ENCODE measurements around the gene ELANE. TPM values are rescaled to one million over a fixed set of nuclear protein-coding genes. Genes with fewer than 3 reads are reported as not detected.
"Not testable (repeated sequence)": the region's sequence is repeated elsewhere in the genome, so short reads cannot be mapped to it uniquely, and the experiment has no call there.

The ELANE gene
- total RNA-seq, 2 donors from 2014 or later: 0.41 TPM; not detected in 1

GRCh38 chr19:875265-875879, 23.3 kb downstream of the ELANE start:
- no peak overlapping the region for H3K27ac ChIP-seq
- DNase-seq (ENCODE audit: low spot score) (no peak), ATAC-seq (ENCODE audit: insufficient number of reproducible peaks, low FRiP score, low read depth) (no peak)

DNA sequence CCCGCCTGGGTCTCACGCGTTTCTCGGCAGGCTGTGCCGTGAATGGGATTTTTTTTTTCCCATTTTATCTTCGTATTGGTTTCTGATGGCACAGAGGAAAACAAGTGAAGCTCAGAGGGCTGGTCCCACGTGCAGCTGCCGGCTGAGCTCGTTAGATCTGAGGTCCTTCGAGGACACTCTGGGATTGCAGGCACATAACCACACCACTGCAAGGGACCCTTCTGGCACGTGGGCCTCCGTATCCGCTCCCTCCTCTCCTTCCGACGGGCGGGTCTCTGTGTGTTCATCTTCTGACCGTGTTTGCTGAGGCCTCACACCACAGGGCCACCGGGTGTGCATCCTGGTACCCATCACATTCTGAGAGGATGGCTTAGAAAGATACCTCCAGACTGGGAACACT, 24.0 kb downstream of the ELANE start:
- DNase-seq (ENCODE audit: low spot score) (no peak), ATAC-seq (ENCODE audit: insufficient number of reproducible peaks, low FRiP score, low read depth) (no peak)
- Histone ChIP-seq H3K9me3 (no peaks in the 10 kb centered on the region), H3K4me1 (ENCODE audit: control insufficient read depth in 1 of 2, low read depth in 2 of 2) (no peaks in the 10 kb centered on the region), H3K27ac (no peak overlapping the region), H3K27me3 (replicated peaks; ENCODE audit: insufficient read depth) (no peaks in the 10 kb centered on the region), H3K4me3 (no peak overlapping the region), H3K36me3 (peaks cover 41% of the 10 kb centered on the region)
- no peak for TF ChIP-seq CTCF (IDR thresholded peaks at IDR 0.05)

More at GRCh38 chr19:875265-875879, 23.3 kb downstream of the ELANE start:
- peaks cover 37% of the 10 kb centered on the region for H3K36me3 ChIP-seq
- H3K27me3 ChIP-seq (replicated peaks; ENCODE audit: insufficient read depth): no peaks in the 10 kb centered on the region
- no peak overlapping the region for H3K4me3 ChIP-seq
- H3K4me1 ChIP-seq (ENCODE audit: control insufficient read depth in 1 of 2, low read depth in 2 of 2): no peaks in the 10 kb centered on the region
- H3K9me3 ChIP-seq: no peaks in the 10 kb centered on the region
- TF ChIP-seq CTCF (IDR thresholded peaks at IDR 0.05): no peak

DNA sequence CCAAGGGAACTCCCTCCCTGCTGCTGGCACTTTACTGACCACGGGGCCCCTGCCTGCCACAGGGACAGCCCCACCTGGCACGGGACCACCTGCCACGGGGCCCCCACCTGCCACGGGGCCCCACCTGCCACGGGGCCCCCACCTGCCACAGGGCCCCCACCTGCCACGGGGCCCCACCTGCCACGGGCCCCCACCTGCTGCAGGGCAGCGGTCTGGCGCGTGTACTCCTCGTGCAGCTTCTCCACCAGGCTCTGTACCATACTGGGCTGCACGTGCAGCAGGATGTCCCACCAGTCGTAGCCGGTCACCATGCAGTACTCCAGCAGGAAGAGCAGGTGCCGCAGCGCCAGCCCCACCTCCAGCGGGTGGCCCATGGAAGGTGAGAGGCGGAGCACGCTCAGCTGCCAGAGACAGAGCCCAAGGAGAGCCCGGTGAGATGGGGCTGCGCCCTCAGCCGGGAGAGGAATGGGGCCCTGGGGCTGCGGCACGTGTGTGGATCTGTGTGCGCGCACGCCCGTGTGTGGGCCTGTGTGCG, 24.7 kb downstream of the ELANE start:
- Histone ChIP-seq H3K27me3 (replicated peaks; ENCODE audit: insufficient read depth) (no peaks in the 10 kb centered on the region), H3K36me3 (peaks cover 49% of the 10 kb centered on the region), H3K4me3 (no peak overlapping the region), H3K9me3 (no peaks in the 10 kb centered on the region), H3K27ac (no peak overlapping the region), H3K4me1 (ENCODE audit: control insufficient read depth in 1 of 2, low read depth in 2 of 2) (no peaks in the 10 kb centered on the region)
- DNase-seq (ENCODE audit: low spot score): no peak
- no peak for TF ChIP-seq CTCF (IDR thresholded peaks at IDR 0.05)
- no peak for ATAC-seq (ENCODE audit: insufficient number of reproducible peaks, low FRiP score, low read depth)

GRCh38 chr19:877992-878660, 26.0 kb downstream of the ELANE start:
- not testable (repeated sequence) for H3K4me1 ChIP-seq (ENCODE audit: control insufficient read depth in 1 of 2, low read depth in 2 of 2); H3K27ac ChIP-seq; ATAC-seq (ENCODE audit: insufficient number of reproducible peaks, low FRiP score, low read depth); H3K4me3 ChIP-seq; DNase-seq (ENCODE audit: low spot score); H3K9me3 ChIP-seq; H3K27me3 ChIP-seq (replicated peaks; ENCODE audit: insufficient read depth)
- peaks cover 61% of the 10 kb centered on the region for H3K36me3 ChIP-seq

DNA sequence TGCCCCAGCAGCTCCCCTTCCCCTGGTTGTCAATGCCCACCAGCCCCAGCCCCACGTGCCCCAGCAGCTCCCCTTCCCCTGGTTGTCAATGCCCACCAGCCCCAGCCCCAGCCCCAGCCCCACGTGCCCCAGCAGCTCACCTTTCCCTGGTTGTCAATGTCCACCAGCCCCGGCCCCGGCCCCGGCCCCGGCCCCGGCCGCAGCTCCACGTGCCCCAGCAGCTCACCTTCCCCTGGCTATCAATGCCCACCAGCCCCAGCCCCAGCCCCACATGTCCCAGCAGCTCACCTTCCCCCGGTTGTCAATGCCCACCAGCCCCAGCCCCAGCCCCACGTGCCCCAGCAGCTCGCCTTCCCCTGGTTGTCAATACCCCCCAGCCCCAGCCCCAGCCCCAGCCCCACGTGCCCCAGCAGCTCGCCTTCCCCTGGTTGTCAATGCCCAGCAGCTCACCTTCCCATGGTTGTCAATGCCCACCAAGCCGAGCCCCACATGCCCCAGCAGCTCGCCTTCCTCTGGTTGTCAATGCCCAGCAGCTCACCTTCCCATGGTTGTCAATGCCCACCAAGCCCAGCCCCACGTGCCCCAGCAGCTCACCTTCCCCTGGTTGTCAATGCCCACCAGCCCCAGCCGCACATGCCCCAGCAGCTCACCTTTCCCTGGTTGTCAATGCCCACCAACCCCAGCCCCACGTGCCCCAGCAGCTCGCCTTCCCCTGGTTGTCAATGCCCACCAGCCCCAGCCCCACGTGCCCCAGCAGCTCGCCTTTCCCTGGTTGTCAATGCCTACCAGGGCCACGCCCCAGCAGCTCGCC, 26.9 kb downstream of the ELANE start:
- H3K36me3 ChIP-seq: peaks cover 64% of the 10 kb centered on the region
- not testable (repeated sequence) for H3K9me3 ChIP-seq; DNase-seq (ENCODE audit: low spot score); H3K27me3 ChIP-seq (replicated peaks; ENCODE audit: insufficient read depth); H3K4me3 ChIP-seq; H3K4me1 ChIP-seq (ENCODE audit: control insufficient read depth in 1 of 2, low read depth in 2 of 2); ATAC-seq (ENCODE audit: insufficient number of reproducible peaks, low FRiP score, low read depth); H3K27ac ChIP-seq

All from thoracic aorta (tissue), 2 donors.